Suprapubic skin (tissue), 4 donors: ENCODE data around the gene LYST. TPM values are rescaled to one million over a fixed set of nuclear protein-coding genes. Genes with fewer than 3 reads are reported as not detected.

ENCODE experiments used
- DNase-seq, 2 donors: peaks; one replicate each; pipeline ENCODE4 v3.0.0-alpha.2; 2019; ENCODE audit warnings: low spot score in 2 of 2
- H3K27ac ChIP-seq: fragments of 200-600 bp; sonication (generic); one replicate; pipeline ENCODE4 v1.5.1; 2019
- H3K27me3 ChIP-seq: fragments of 200-600 bp; sonication (generic); one replicate; pipeline ENCODE4 v1.5.1; 2019
- H3K36me3 ChIP-seq: fragments of 200-600 bp; sonication (generic); one replicate; pipeline ENCODE4 v1.5.1; 2019
- H3K4me1 ChIP-seq: fragments of 200-600 bp; sonication (generic); one replicate; pipeline ENCODE4 v1.5.1; 2019
- H3K4me3 ChIP-seq: fragments of 200-600 bp; sonication (generic); one replicate; pipeline ENCODE4 v1.5.1; 2019; ENCODE audit warnings: mild to moderate bottlenecking
- H3K9me3 ChIP-seq: fragments of 200-600 bp; sonication (generic); one replicate; pipeline ENCODE4 v1.5.1; 2019
- CTCF ChIP-seq, 2 donors: fragments of 200-600 bp in 1 of 2; fragments of 450-650 bp in 1 of 2; sonication (generic) in 1 of 2; IDR thresholded peaks; one replicate each; pipeline ENCODE4 v1.5.1; 2016 to 2019; ENCODE audit warnings: antibody characterized with exemption in 2 of 2, mild to moderate bottlenecking in 1 of 2, moderate library complexity in 1 of 2
- EP300 ChIP-seq: sonication (generic); formaldehyde crosslinking; IDR thresholded peaks from one replicate; pipeline ENCODE4 v1.6.1; 2017; ENCODE audit warnings: antibody characterized with exemption
- POLR2A ChIP-seq, 2 donors: fragments of 450-650 bp; IDR thresholded peaks; one replicate each; pipeline ENCODE4 v1.6.1; 2017; ENCODE audit warnings: antibody characterized with exemption in 2 of 2, mild to moderate bottlenecking in 2 of 2, moderate library complexity in 2 of 2
- POLR2AphosphoS5 ChIP-seq, 3 donors: sonication (generic); formaldehyde crosslinking; IDR thresholded peaks; one replicate each; pipeline ENCODE4 v1.6.1; 2017; ENCODE audit warnings: antibody characterized with exemption in 3 of 3
- WGBS: methylation state at CpG from one replicate; pipeline ENCODE4 v1.1.5; 2018; 5-methylcytosine and 5-hydroxymethylcytosine counted together
- total RNA-seq, 4 donors: library from RNA; depleted of rRNA; stranded (reverse); fragments of >200 nt; gene quantifications; one replicate each; pipeline ENCODE4 v1.1.0, GENCODE V29; 2016

Gene LYST
- total RNA-seq, 4 donors from 2014 or later: 40.1 to 118 (median 68.8) TPM

- TF ChIP-seq POLR2AphosphoS5 (IDR thresholded peaks at IDR 0.05) (no peak), EP300 (no peak), CTCF (IDR thresholded peaks at IDR 0.05) (no peak), POLR2A (IDR thresholded peaks at IDR 0.05) (no peak)
- no peaks in the 10 kb centered on the region for H3K36me3 ChIP-seq
- H3K4me1 ChIP-seq: peaks cover 22% of the 10 kb centered on the region
- 81% methylated on average over 4 of the region's 4 CpGs for WGBS
- no peak overlapping the region for H3K4me3 ChIP-seq
- no peaks in the 10 kb centered on the region for H3K27me3 ChIP-seq
- no peaks in the 10 kb centered on the region for H3K9me3 ChIP-seq
- DNase-seq: no peak
- no peak overlapping the region for H3K27ac ChIP-seq
Measured at GRCh38 chr1:235874261-235874660, 7.6 kb upstream of the LYST start.

- H3K27ac ChIP-seq: no peak overlapping the region
- 72% methylated on average over 2 of the region's 2 CpGs for WGBS
Measured at GRCh38 chr1:235873571-235873970, 6.9 kb upstream of the LYST start.

DNA sequence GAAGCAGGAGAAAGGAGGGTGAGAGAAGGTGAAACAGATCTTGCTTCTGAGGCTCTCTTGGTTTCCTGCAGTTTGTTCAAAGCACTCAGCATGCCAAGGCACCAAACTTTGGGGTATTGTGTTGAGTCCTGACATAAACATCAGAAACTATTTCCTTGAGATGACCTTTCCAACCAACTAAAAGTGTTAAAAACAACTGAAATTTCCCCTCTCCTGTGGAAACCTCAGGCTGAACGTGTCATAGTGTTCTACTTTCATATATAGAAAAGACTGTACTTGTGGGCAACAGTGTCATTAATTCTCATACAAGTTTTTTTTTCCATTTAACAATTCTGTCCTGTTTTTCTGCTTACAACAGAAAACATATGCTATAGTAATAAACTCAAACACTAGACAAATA, 6.3 kb upstream of the LYST start:
- H3K36me3 ChIP-seq: no peaks in the 10 kb centered on the region
- WGBS: 49% methylated on average over 1 of the region's 1 CpG
- TF ChIP-seq POLR2A (IDR thresholded peaks at IDR 0.05): no peak
- TF ChIP-seq EP300: no peak
- no peak for TF ChIP-seq POLR2AphosphoS5 (IDR thresholded peaks at IDR 0.05)
- no peak for TF ChIP-seq CTCF (IDR thresholded peaks at IDR 0.05)
- no peak for DNase-seq
- no peaks in the 10 kb centered on the region for H3K27me3 ChIP-seq
- no peaks in the 10 kb centered on the region for H3K9me3 ChIP-seq
- no peak overlapping the region for H3K4me3 ChIP-seq
- peaks cover 13% of the 10 kb centered on the region for H3K4me1 ChIP-seq
- H3K27ac ChIP-seq: no peak overlapping the region

More at GRCh38 chr1:235873571-235873970, 6.9 kb upstream of the LYST start:
- Histone ChIP-seq H3K27me3 (no peaks in the 10 kb centered on the region), H3K9me3 (no peaks in the 10 kb centered on the region), H3K36me3 (no peaks in the 10 kb centered on the region), H3K4me1 (peaks cover 19% of the 10 kb centered on the region), H3K4me3 (no peak overlapping the region)
- TF ChIP-seq POLR2A (IDR thresholded peaks at IDR 0.05): no peak
- TF ChIP-seq EP300: no peak
- TF ChIP-seq CTCF (IDR thresholded peaks at IDR 0.05): no peak
- TF ChIP-seq POLR2AphosphoS5 (IDR thresholded peaks at IDR 0.05): no peak
- DNase-seq: no peak

- Histone ChIP-seq H3K27ac (no peak overlapping the region), H3K27me3 (no peaks in the 10 kb centered on the region), H3K36me3 (no peaks in the 10 kb centered on the region), H3K4me3 (no peak overlapping the region), H3K4me1 (peaks cover 16% of the 10 kb centered on the region), H3K9me3 (no peaks in the 10 kb centered on the region)
- 76% methylated on average over 6 of the region's 6 CpGs for WGBS
- DNase-seq: no peak
- TF ChIP-seq CTCF (IDR thresholded peaks at IDR 0.05): no peak
- TF ChIP-seq POLR2AphosphoS5 (IDR thresholded peaks at IDR 0.05): no peak
- no peak for TF ChIP-seq POLR2A (IDR thresholded peaks at IDR 0.05)
- TF ChIP-seq EP300: no peak
Measured at GRCh38 chr1:235872270-235872669, 5.6 kb upstream of the LYST start.

DNA sequence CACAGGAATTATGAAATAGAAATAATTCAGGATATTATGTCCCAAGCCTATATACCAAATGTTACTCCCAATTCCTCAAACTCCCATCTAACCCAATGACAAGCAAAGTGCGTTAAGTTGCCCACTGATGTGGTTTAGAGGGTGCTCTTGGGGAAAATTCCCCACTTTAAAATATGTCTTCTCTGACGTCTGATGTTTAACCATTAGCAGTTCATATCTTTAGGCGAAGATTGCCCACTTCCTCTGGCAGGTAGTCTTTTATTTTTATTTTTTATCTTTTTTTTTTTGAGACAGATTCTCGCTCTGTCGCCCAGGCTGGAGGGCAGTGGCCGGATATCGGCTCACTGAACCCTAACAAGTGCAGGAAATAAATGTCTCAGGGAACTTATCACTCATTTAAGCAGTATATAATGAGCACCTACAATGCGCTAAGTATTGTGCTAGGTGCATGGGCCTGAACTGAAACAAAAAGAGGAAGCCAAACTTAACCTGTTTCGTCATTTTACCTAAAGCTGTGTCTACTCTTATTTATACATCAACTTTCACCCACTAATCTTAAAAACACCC, 1.3 kb upstream of the LYST start:
- 71% methylated on average over 9 of the region's 9 CpGs for WGBS
- no peak for TF ChIP-seq EP300
- no peak for TF ChIP-seq POLR2A (IDR thresholded peaks at IDR 0.05)
- TF ChIP-seq CTCF (IDR thresholded peaks at IDR 0.05): no peak
- TF ChIP-seq POLR2AphosphoS5 (IDR thresholded peaks at IDR 0.05): no peak
- peak overlapping the region; percentile 96 for H3K27ac ChIP-seq
- no peaks in the 10 kb centered on the region for H3K9me3 ChIP-seq
- H3K27me3 ChIP-seq: no peaks in the 10 kb centered on the region
- H3K4me1 ChIP-seq: peaks cover 31% of the 10 kb centered on the region
- H3K4me3 ChIP-seq: peak overlapping the region; percentile 83
- no peak for DNase-seq
- H3K36me3 ChIP-seq: no peaks in the 10 kb centered on the region
